HG02938 (cell line): ENCODE results near the gene LRRC10B.

ENCODE experiments used
- ATAC-seq: cut with Tn5 transposase; IDR thresholded peaks from one replicate; pipeline ENCODE4 v1.9.1; 2021; ENCODE audit warnings: mild to moderate bottlenecking, moderate library complexity; ENCODE audit not compliant: unreplicated experiment

LRRC10B gene

DNA sequence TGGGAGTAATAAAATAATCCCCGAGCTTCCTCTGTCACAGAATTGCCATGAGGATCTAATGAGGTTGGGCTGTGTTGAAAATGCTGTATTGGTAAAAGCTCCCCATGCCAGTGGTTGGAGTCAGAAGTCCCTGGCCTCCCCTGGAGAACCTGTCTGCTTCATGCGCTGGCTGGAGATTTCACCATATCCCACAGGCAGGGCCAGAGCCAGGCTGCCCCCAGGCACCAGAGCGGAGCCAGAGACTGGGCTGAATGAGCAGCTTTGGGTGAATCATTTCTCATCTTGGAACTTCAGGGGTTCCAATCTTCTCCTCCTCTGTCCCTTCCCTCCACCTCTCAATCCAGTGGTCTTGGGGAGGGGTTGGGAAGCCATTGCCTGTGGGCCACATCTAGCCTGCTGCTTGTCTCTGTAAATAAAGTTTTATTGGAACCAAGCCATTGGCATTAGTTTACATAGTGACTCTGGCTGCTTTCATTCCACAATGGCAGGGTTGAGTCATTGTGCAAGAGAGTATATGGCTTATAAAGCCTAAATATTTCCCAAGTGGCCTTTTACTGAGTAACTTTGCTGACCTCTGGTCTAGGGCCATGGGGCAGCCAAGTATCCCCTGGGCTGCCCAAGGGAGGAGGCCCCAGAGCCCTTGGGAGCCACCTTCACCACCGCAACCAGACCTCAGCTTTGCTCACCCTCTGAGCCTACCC, 35.2 kb downstream of the LRRC10B start:
- no peak for ATAC-seq

DNA sequence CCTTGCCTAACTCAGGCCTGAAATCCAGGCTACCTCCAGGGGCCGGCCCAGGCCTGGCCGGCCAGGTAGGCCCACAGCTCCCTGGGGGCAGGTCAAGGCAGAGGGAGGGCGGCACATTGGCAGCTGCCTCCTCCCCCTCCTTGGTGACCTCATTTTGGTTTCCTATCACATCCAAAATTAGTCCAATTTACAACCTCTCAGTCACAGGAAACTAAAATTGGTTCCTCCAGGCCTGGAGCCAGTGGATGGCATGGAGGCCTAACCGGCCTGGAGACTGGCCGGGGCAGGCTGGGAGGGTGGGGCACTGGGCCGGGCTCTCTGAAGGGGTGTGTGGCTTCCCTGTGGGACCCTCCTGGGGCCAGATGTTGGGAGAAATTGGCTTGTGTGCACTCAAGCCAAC, 35.9 kb downstream of the LRRC10B start:
- no peak for ATAC-seq

- ATAC-seq: no peak
Observed at GRCh38 chr11:61545341-61545740, 36.8 kb downstream of the LRRC10B start.

- no peak for ATAC-seq
Observed at GRCh38 chr11:61545921-61546320, 37.4 kb downstream of the LRRC10B start.

DNA sequence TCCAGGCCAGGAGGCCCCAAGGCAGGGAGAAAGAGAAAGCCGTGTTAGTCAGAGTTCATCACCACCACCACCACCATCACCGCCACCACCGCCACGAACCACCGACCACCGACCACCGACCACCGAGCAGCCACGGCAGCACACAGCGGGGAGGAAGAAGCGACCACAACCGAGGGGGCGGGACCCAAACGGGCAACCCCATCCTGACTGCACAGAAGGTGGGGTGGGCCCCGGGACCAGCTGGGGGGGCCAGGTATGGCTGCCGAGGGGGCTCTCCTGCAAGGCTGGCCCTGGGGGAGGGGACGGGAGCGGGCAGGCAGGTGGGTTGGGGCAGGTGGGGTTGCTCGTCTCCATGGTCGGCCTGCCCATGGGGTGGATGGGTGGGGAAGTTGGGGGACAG, 38.1 kb downstream of the LRRC10B start:
- no peak for ATAC-seq

DNA sequence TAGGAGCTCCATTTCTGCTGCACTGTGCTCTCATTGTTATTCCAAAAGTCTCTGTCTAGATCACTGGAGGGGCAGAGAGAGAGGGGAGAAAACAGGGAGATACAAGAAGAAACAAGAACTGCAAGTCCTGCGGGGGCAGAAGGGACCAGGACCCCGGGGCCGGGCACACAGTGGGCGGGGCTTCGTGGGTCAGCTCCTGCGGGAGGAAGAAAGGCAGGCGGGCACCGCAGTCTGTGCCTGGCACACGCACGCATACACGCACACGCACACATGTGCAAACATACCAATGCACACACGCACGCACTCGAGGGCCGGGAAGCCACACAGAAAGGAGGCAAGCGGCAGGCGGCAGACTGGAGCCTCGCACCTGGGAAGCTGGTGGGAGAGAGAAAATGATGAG, 38.7 kb downstream of the LRRC10B start:
- ATAC-seq: no peak

GRCh38 chr11:61549177-61549576, 40.6 kb downstream of the LRRC10B start:
- ATAC-seq: no peak

DNA sequence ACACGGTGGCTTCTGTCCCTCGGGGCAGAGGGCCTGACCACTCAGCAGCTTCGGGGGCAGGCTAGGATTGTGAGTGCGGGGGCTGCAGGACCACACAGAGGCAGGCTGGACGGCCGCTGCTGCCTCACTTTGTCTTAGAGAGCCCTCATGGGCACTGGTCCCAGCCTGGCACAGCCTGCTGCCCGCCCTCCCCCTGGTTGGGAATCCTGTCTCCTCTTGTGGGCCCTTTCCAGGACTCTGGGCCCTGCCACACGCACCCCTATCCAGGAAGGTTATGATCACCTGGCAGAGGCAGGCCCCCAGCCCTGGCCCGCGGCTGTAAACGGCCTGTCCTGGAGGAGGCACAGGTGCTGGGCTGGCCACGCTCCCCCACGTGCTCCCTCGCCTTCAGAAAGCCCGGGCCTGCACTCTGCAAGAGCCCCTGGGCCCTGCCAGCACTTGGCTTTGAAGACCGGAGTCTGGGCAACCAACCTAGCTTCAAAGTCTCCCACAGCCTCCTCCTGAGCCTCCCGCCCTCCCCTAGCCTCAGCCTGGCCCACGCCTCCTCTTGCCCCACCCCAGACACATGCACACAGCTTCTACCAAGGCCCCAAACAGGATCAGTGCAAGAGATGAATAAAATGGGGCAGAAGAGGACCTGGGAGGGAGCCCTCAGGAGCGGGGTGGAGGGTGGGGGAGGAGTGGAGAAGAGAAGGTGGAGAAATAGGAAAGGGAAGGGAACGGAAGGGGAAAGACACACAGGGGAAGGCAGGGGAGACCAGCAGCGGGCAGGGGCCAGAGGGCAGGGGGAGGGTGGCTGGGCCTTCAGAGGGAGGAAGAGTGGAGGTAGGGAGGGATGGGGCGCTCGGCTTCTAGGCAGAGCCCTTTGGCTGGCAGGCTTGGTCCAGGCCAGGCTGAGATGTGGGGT, 41.4 kb downstream of the LRRC10B start:
- no peak for ATAC-seq

DNA sequence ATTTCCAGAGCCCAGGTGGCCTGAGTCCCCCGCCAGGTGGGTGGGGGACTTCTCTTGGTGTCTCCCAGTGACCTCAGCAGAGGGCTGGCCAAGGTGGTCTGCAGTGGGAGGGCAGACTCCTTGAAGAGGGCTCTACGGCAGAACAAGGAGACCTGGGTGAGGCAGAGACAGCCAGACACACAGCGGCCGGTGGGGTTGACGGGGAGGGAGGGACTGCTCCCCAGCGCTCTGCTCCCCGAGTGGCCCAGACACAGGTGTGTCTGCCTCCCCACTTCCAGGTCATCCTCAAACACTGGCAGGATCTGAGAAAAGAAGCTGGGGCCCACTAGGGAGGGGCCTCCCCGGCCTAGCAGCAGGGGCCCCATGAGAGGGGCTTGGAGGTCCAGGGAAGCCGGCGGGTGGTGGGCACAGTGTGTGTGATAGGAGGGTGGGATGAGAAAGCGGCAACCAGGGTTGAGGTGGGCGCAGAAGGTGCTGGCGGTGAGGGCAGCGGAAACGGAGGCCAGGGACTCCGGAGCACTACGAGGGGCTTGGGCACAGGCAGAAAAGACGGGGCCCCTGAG, 42.2 kb downstream of the LRRC10B start:
- no peak for ATAC-seq

DNA sequence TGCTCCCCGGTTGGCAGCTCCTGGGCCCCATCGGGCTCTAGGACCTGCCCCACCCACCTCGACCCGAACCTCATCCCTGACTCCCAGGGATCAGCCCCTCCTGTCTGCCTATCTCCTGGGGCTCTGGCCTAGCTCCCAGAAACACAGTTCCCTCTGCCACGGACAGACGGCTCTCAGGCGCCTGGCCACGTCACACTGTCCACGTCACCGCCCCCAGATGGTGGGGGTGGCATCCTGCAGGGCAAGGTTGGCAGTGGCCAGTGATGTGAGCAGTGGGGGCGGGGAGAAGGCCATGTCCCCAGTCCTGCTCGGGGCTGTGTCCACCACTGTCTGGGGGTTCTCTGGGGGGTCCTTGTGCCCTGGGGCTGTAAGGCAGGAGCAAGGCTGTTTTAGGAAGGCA, 43.1 kb downstream of the LRRC10B start:
- ATAC-seq: no peak

DNA sequence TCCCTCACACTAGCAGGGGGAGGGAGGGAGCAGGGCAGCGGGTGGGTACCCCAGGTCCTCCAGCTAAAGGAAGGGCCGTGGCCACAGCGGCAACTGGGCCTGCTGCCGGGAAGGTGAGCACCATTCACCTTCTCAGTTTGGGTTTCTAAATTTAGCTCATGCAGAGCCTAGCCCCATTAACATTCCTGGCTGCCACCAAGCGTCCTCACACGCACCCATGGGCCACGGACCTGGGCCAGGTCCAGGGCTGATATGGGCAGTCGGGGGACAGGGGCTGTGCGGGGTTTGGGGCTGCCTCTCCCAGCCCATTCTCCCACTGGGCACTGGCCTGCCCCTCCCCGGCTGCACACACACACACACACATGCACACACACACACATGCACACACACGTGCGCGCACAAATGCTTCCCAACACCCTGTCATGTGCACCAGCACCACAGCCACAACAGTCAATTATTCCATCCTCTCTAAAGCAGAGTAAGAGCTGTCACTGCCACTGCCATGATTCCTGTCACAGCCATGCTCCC, 43.6 kb downstream of the LRRC10B start:
- ATAC-seq: no peak

DNA sequence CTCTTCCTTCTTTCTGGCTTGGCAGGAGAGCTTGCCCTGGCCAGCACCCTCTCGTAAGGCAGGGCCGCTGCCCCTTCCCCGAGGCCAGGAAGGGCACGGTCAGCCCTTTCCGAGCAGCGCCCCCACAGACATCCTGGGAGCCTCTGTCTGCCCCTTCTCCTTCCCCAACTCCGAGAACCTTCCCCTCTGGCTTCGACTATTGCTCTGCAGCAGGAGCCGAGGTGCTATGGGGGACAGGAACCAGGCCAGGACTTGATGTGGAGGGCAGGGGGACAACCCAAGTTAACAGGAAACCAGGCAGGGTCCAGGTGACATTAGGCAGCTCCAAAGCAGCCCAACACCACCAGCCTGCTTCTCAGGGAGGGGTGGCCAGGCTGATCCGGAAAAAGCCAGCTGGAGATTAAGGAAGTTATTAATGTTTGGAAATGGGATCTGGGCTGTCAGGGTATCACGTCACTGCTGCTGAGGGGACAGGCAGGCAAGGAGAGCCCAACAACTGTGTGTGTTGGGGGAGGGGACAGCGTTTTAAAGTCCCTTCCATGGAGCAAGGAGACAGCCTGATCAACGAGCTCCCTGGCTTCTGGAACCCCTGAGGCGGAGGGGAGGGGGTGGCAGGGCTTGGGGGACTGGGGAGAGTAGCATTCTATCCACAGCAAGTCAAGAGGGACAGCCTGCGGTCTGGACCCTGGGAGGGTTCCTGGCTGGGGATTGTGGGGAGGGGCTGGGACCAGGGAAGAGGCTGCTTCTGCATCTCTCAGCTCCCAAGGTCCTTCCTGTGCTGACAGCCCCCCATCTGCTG, 45.0 kb downstream of the LRRC10B start:
- ATAC-seq: no peak

- ATAC-seq: no peak
Observed at GRCh38 chr11:61554172-61554988, 45.8 kb downstream of the LRRC10B start.

GRCh38 chr11:61555051-61555969, 46.8 kb downstream of the LRRC10B start:
- no peak for ATAC-seq

GRCh38 chr11:61555978-61556377, 47.4 kb downstream of the LRRC10B start:
- ATAC-seq: no peak

GRCh38 chr11:61556621-61557020, 48.1 kb downstream of the LRRC10B start:
- ATAC-seq: no peak
